Measurements from ENCODE around the gene NBEAL2. TPM values are rescaled to one million over a fixed set of nuclear protein-coding genes. Genes with fewer than 3 reads are reported as not detected.

Gene NBEAL2
- total and polyA plus RNA-seq, 2 of the 4 experiments (the other 2 are of a cell fraction): 2.2 to 12.5 TPM

GRCh38 chr3:46943237-46944187, 36.0 kb upstream of the NBEAL2 start:
- H3K4me1 ChIP-seq (ENCODE audit: control insufficient read depth, insufficient read depth, low read length): peaks cover 10% of the 10 kb centered on the region
- H3K4ac ChIP-seq (ENCODE audit: low read depth, low read length): no peak overlapping the region
- no peak overlapping the region for H3K4me3 ChIP-seq (ENCODE audit: insufficient read depth, low read depth, low read length)
- intact Hi-C loops (cut with micrococcal nuclease): no loop called here
- no peak overlapping the region for H4K8ac ChIP-seq (ENCODE audit: low read depth in 2 of 2, low read length in 2 of 2)
- peaks cover 55 to 88% of the 10 kb centered on the region in 2 experiments for H3K79me1 ChIP-seq (ENCODE audit: low read depth in 1 of 2, low read length in 2 of 2)
- peaks cover 33% of the 10 kb centered on the region for H3K9me1 ChIP-seq (ENCODE audit: insufficient read depth, low read length)
- no peaks in the 10 kb centered on the region for H3K9me3 ChIP-seq (ENCODE audit: control insufficient read depth, insufficient read depth, low read length)
- H2AFZ ChIP-seq (replicated peaks; ENCODE audit: low read length, poor library complexity): no peak overlapping the region
- peaks cover 33% of the 10 kb centered on the region for H3K36me3 ChIP-seq (ENCODE audit: control insufficient read depth, insufficient read depth, low read length)
- H3K27me3 ChIP-seq (ENCODE audit: control insufficient read depth, insufficient read depth, low read length): no peaks in the 10 kb centered on the region
- peaks cover 72% of the 10 kb centered on the region for H4K20me1 ChIP-seq (ENCODE audit: insufficient read depth, low read length)
- no TSS peak for BruUV-seq (replicated peaks)
- no peak overlapping the region for H2AK9ac ChIP-seq (replicated peaks; ENCODE audit: low read depth, low read length, poor library complexity)
- DNase-seq: no peak
- no peak for ATAC-seq (ENCODE audit: low read depth)
- H3K27ac ChIP-seq (ENCODE audit: insufficient read depth, low read length): no peak overlapping the region
- H2BK15ac ChIP-seq (ENCODE audit: low read depth, low read length): no peak overlapping the region
- H2BK120ac ChIP-seq (ENCODE audit: low read depth, low read length): no peak overlapping the region
- no peak overlapping the region for H3K56ac ChIP-seq (ENCODE audit: extremely low read depth, insufficient read depth, low read length)
- in situ Hi-C loops (cut with MboI; ENCODE audit: low sequenced_read_pairs): no loop called here
- H3K18ac ChIP-seq (ENCODE audit: low read depth, low read length): no peak overlapping the region
- no peak overlapping the region for H4K5ac ChIP-seq (ENCODE audit: low read depth, low read length)
- dilution Hi-C loops (cut with HindIII; ENCODE audit: low sequenced_read_pairs, unreplicated experiment): no loop called here
- POLR2A ChIA-PET (ENCODE audit: unreplicated experiment): no interaction called here
- H3K9ac ChIP-seq (ENCODE audit: low read depth, low read length): no peak overlapping the region
- H4K91ac ChIP-seq (ENCODE audit: insufficient read depth, low read depth, low read length): no peak overlapping the region
- no peak overlapping the region for H3K14ac ChIP-seq (replicated peaks; ENCODE audit: low read depth, low read length)
- no peak overlapping the region for H2BK20ac ChIP-seq (ENCODE audit: low read depth, low read length)
- H3K23ac ChIP-seq (ENCODE audit: low read depth, low read length): no peak overlapping the region
- no peak overlapping the region for H3K4me2 ChIP-seq (ENCODE audit: low read depth, low read length)
- no peak overlapping the region for H2BK5ac ChIP-seq (ENCODE audit: low read depth, low read length, poor library complexity, severe bottlenecking)
- no CpG with 5 or more reads among the region's 12 CpGs for WGBS, 2 experiments (ENCODE audit: extremely low coverage in 2 of 2, insufficient read length in 1 of 2)
- CTCF ChIA-PET: interaction anchor here (0.6 to 1.3 kb wide), 2 partner anchors 8 to 164 kb away, joined by 4 to 8 read pairs; no protein-coding TSS in a partner anchor
- TF ChIP-seq RFX5 (IDR thresholded peaks at IDR 0.05; ENCODE audit: low read depth, low read length) (no peak), CEBPB (IDR thresholded peaks at IDR 0.05; ENCODE audit: low read depth, low read length) (no peak), NFE2L2 (IDR thresholded peaks at IDR 0.05; ENCODE audit: low read depth, low read length) (no peak), POLR2A (IDR thresholded peaks at IDR 0.05; ENCODE audit: low read depth, low read length) (no peak), CTCF (conservative IDR thresholded peaks at IDR 0.05; ENCODE audit: low read depth, low read length) (no peak), FOS (IDR thresholded peaks at IDR 0.05; ENCODE audit: low read depth, low read length) (no peak), RCOR1 (IDR thresholded peaks at IDR 0.05; ENCODE audit: insufficient replicate concordance, low read length) (no peak), ELK1 (IDR thresholded peaks at IDR 0.05; ENCODE audit: borderline replicate concordance, low read depth, low read length) (no peak), MAZ (IDR thresholded peaks at IDR 0.05; ENCODE audit: borderline replicate concordance, low read depth, low read length) (no peak), MXI1 (IDR thresholded peaks at IDR 0.05; ENCODE audit: borderline replicate concordance, low read depth, low read length) (no peak), BHLHE40 (IDR thresholded peaks at IDR 0.05; ENCODE audit: low read depth, low read length) (no peak), CHD1 (IDR thresholded peaks at IDR 0.05; ENCODE audit: low read depth, low read length) (no peak), USF2 (IDR thresholded peaks at IDR 0.05; ENCODE audit: low read depth, low read length) (no peak)
- no peak overlapping the region for H2AK5ac ChIP-seq (ENCODE audit: low read depth, low read length)
